ENCODE results near the gene ADAMTS2.
"Not testable (repeated sequence)": the region's sequence is repeated elsewhere in the genome, so short reads cannot be mapped to it uniquely, and the experiment has no call there.

ADAMTS2 gene

GRCh38 chr5:179326122-179326927 is 18.9 kb downstream of the ADAMTS2 start:
- no peak for TF ChIP-seq CTCF (IDR thresholded peaks at IDR 0.05; ENCODE audit: control extremely low read depth, extremely low read depth, low read depth, missing control alignments)
- no peak for DNase-seq (ENCODE audit: extremely low spot score)
- ChIA-PET POLR2A (no interaction called here), CTCF (no interaction called here)

- ChIA-PET CTCF (no interaction called here), POLR2A (no interaction called here)
- DNase-seq (ENCODE audit: extremely low spot score): no peak
- TF ChIP-seq CTCF (IDR thresholded peaks at IDR 0.05; ENCODE audit: control extremely low read depth, extremely low read depth, low read depth, missing control alignments): no peak
Observed at GRCh38 chr5:179325296-179326031, 19.8 kb downstream of the ADAMTS2 start.

DNA sequence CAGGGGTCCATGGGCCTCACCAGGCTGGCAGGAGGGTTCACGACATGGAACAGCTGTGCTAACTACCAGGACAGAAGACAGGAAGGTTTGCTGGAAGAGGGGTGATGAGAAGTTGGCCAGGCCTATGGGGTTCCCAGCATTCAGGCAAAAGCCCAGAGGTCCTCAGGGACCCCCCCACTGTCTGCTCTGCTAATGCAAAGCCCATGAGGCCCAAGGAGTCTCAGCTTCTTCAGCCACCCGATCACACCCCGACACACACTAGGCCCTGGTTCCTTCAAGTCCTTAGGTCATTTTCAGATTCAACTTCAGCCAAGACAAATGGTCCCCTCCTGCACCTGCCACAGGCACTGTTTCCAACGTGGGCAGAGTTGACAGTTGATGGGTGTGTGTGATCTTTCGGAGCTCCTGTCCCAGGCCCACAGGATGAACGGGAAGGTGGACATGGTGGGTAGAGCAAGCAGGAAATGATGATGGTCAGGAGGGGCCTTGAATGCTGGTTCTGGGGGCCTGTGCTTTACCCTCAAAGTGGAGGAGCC is 20.4 kb downstream of the ADAMTS2 start:
- ChIA-PET CTCF (no interaction called here), POLR2A (no interaction called here)
- TF ChIP-seq CTCF (IDR thresholded peaks at IDR 0.05; ENCODE audit: control extremely low read depth, extremely low read depth, low read depth, missing control alignments): no peak
- no peak for DNase-seq (ENCODE audit: extremely low spot score)

DNA sequence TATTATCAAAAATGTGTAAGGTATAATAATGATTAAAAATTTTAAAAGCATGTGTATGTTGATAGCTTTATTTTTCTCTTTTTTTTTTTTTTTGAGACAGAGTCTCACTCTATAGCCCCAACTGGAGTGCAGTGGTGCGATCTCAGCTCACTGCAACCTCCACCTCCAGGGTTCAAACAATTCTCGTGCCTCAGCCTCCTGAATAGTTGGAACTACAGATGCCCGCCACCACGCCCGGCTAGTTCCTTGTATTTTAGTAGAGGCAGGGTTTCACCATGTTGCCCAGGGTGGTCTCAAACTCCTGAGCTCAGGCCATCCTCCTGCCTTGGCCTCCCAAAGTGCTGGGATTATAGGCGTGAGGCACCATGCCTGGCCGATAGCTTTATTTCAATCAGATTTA is 20.9 kb downstream of the ADAMTS2 start:
- POLR2A ChIA-PET; DNase-seq (ENCODE audit: extremely low spot score); CTCF ChIA-PET: not testable (repeated sequence)

DNA sequence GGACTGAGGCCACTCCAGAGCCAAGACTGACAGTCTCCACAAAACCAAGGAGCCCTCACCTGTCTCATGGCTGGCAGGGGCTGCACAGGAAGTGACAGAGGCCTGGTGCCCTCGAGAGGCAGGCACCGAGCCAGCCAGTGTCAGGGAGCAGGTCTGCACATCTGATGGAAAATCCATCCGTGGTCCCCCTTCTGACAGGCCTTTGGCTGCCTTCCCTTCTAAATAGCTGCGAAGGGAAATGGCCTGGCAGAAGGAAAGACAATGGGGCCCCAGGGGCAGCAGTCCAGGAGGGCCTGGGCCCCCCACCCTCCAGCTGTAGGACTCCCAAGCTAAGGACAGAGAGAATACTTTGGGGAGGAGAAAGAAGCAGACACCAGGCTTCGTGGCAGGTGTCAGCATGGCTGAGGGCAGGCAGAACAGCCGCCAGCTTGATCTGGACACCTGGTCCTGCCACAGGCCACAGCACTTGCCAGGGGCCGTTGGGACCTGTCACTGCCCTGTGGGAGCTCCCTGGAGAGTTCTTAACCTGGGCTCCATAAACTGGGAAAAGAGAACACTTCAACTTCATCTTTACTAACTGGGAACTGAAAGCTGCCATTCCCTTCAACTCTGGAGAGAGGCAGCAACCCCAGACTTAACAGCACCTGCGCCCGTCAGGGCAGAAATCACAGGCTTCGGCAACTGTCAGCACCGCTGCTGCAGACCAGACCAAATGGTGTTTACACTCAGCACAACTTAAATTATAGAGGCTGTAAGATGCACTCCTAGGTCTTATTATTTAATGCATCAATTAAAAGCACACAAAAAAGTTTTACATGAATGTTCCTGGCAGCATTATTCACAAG is 22.0 kb downstream of the ADAMTS2 start:
- ChIA-PET POLR2A (no interaction called here), CTCF (interaction anchor here (0.8 kb wide), 1 partner anchor 17 kb away, joined by 3 read pairs; no protein-coding TSS in a partner anchor)
- DNase-seq (ENCODE audit: extremely low spot score): no peak
- TF ChIP-seq CTCF (IDR thresholded peaks at IDR 0.05; ENCODE audit: control extremely low read depth, extremely low read depth, low read depth, missing control alignments): no peak

GRCh38 chr5:179322071-179323025 is 22.9 kb downstream of the ADAMTS2 start:
- no peak for DNase-seq (ENCODE audit: extremely low spot score)
- TF ChIP-seq CTCF (IDR thresholded peaks at IDR 0.05; ENCODE audit: control extremely low read depth, extremely low read depth, low read depth, missing control alignments): no peak
- ChIA-PET POLR2A (no interaction called here), CTCF (interaction anchor here (0.8 kb wide), 1 partner anchor 16 kb away, joined by 3 read pairs; no protein-coding TSS in a partner anchor)
